ENCODE results near the gene FLII. TPM values are rescaled to one million over a fixed set of nuclear protein-coding genes. Genes with fewer than 3 reads are reported as not detected.
"Not testable (repeated sequence)": the region's sequence is repeated elsewhere in the genome, so short reads cannot be mapped to it uniquely, and the experiment has no call there.

FLII gene
- total RNA-seq, 4 donors from 2014 or later: 190 to 344 (median 232) TPM

- Histone ChIP-seq H3K36me3 (no peaks in the 10 kb centered on the region), H3K27ac (peak overlapping the region in 3 of 4 donors; percentile 79 to 86 (median 84)), H3K4me3 (no peak overlapping the region), H3K27me3 (no peaks in the 10 kb centered on the region), H3K9me3 (no peaks in the 10 kb centered on the region), H3K4me1 (peaks cover 19 to 55% (median 22%) of the 10 kb centered on the region in 3 donors)
- DNase-seq: no peak
- no peak for TF ChIP-seq CTCF (IDR thresholded peaks at IDR 0.05)
- no peak for TF ChIP-seq POLR2A (IDR thresholded peaks at IDR 0.05)
- intact Hi-C loops (cut with DNase I): no loop called here
- WGBS, 2 donors: 91% methylated on average over 4 of the region's 4 CpGs; no CpG with 5 or more reads in 1 of the 2 donors
Observed at GRCh38 chr17:18224053-18224386, 34.5 kb downstream of the FLII start.

- TF ChIP-seq POLR2A (IDR thresholded peaks at IDR 0.05) (no peak), CTCF (IDR thresholded peaks at IDR 0.05) (no peak)
- no peak overlapping the region for H3K4me3 ChIP-seq
- intact Hi-C loops (cut with DNase I): no loop called here
- H3K27ac ChIP-seq: no peak overlapping the region
- no peaks in the 10 kb centered on the region for H3K9me3 ChIP-seq
- no peak for DNase-seq
- 42 to 46% methylated on average over 4 of the region's 4 CpGs for WGBS, 2 donors
- no peaks in the 10 kb centered on the region for H3K27me3 ChIP-seq
- H3K4me1 ChIP-seq: peaks cover 0 to 18% (median 5%) of the 10 kb centered on the region in 3 donors
- H3K36me3 ChIP-seq: no peaks in the 10 kb centered on the region
Observed at GRCh38 chr17:18218756-18219415, 39.7 kb downstream of the FLII start.

- no peak overlapping the region for H3K27ac ChIP-seq
- H3K4me1 ChIP-seq: peaks cover 0 to 18% (median 5%) of the 10 kb centered on the region in 3 donors
- TF ChIP-seq CTCF (IDR thresholded peaks at IDR 0.05) (peak; percentile 84 to 97 (median 90)), POLR2A (IDR thresholded peaks at IDR 0.05) (no peak)
- H3K9me3 ChIP-seq: no peaks in the 10 kb centered on the region
- no peaks in the 10 kb centered on the region for H3K36me3 ChIP-seq
- DNase-seq: no peak
- no peaks in the 10 kb centered on the region for H3K27me3 ChIP-seq
- H3K4me3 ChIP-seq: no peak overlapping the region
- WGBS, 2 donors: 5 to 8% methylated on average over 5 to 6 of the region's 6 CpGs
- intact Hi-C loops (cut with DNase I): no loop called here
Observed at GRCh38 chr17:18217412-18218015, 41.0 kb downstream of the FLII start.

- WGBS, 2 donors: 66 to 87% methylated on average over 11 of the region's 11 CpGs
- intact Hi-C loops (cut with DNase I); DNase-seq; H3K36me3 ChIP-seq; H3K27ac ChIP-seq; H3K9me3 ChIP-seq; H3K27me3 ChIP-seq; H3K4me3 ChIP-seq: not testable (repeated sequence)
- peaks cover 0 to 18% (median 5%) of the 10 kb centered on the region in 3 donors for H3K4me1 ChIP-seq
Observed at GRCh38 chr17:18216906-18217305, 41.6 kb downstream of the FLII start.

GRCh38 chr17:18213666-18214270 lies 44.8 kb downstream of the FLII start:
- 58 to 68% methylated on average over 7 of the region's 7 CpGs for WGBS, 2 donors
- TF ChIP-seq POLR2A (IDR thresholded peaks at IDR 0.05): no peak
- TF ChIP-seq CTCF (IDR thresholded peaks at IDR 0.05): no peak
- Histone ChIP-seq H3K9me3 (no peaks in the 10 kb centered on the region), H3K27me3 (no peaks in the 10 kb centered on the region), H3K27ac (no peak overlapping the region), H3K4me1 (peaks cover 0 to 5% (median 0%) of the 10 kb centered on the region in 3 donors), H3K4me3 (no peak overlapping the region), H3K36me3 (peaks cover 2 to 35% (median 18%) of the 10 kb centered on the region in 3 donors)
- intact Hi-C loops (cut with DNase I): no loop called here
- no peak for DNase-seq
